Hippocampal formation (tissue), 2 donors: ENCODE data around the gene FOXK1.
A peak's percentile ranks its signal among the peaks of the same experiment; 100 is the strongest.

Source experiments
- DNase-seq, 2 donors: peaks; one replicate each; lab custom pipeline; 2025; lab: John Stamatoyannopoulos, UW

FOXK1 gene

DNA sequence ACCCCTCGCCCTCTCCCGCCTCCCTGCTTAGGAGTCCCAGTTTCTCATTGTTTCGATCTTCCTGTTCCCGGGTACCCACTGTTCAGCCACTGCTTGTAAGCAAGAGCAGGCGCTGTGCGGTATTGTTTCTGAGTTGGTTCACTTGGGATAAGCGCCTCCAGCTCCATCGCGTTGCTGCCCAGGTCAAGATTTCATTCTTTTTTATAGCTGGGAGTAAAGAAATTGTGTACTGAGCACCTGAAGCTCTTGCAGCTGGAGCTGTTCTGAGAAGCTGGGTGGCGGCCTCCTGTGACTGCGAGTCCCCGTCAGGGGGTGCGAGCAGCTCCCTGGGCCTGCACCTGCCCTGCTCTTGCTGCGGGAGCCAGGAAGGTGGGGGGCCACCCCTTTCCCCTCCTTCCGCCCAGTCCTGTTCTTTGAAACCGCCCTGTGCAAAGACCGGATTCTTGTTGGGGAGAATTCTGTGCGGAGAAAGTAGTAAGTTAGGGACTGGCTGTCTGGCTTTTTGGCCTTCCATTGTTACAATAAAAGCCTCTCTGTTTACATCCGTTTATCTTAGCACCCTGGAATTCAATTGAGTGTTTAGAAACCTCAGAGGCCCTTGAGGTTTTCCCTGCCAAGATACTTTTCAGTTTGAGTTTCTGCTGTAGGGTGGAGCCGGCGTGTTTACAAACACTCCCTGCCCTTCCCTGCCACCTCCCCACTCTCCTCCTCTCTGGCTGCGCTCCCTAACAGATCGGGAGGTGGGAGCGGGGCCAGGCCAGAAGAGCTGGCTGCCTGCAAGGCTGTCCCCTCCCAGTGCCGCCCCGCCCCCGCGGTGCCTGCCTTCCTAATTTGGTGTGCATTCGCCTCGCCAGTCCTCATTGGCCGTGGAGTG lies 62.5 kb downstream of the FOXK1 start:
- DNase-seq: peak; percentile 93

DNA sequence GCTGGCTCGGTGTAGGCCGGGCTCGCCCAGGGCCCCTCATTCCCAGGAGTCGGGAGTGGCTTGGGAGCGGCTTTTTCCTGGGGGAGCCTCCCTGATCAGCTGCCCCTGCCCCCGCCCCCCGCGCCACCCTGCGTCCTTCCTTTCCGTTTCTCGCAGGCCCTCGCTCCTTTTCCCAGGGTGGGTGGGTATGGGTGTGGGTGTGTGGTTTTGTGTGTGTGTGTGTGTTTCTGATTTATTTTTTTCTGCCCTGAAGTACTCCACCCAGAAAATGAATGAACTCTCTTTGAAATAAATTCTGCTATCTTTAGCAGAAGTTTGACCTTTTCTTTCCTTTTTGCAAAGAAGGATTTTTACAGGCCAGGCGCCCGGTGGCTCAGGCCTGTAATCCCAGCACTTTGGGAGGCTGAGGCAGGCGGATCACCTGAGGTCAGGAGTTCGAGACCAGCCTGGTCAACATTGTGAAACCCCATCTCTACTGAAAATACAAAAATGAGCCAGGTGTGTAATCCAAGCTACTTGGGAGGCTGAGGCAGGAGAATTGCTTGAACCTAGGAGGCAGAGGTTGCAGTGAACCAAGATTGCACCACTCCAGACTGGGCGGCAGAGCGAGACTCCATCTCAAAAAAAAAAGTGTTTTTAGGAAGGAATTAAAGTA lies 63.3 kb downstream of the FOXK1 start:
- DNase-seq: no peak

DNA sequence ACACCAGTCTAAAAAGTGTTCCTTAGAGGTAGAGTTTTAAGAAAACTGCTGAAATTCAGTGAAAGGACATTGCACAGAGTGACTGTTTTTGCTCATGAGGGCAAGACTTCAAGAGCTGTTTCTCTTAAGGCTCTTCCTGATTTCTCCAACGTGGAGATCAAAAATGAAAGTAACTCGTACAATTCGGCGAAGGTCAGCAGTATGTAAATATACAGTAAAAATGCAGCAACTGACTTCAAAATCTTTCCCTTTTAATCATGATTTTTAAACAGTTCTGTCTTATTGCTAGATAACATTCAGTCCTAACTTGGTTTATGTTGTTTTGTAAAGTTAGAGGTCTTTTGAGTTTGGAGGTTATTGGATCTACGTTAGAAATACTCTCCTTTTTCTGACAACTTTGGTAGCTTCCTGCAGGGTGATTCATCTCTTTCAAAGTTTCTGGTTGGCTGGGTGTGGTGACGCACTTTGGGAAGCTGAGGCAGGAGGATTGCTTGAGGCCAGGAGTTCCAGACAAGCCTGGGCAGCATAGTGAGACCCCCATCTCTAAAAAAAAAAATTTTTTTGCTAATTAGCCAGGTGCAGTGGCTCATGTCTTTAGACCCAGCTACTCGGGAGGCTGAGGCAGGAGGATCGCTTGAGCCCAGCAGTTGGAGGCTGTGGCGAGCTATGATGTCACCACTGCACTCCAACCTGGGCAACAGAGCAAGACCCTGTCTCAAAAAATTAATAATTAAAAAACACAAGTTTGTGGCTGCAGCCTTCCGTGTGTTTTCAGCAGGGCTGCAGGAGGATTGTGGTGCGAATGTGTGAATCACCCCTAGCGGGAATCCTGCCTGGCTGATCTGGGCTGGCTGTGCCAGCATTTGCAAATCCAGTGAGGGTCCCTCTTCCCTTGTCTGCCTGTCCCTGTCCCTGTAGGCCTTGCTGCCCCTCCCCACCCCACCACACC lies 64.2 kb downstream of the FOXK1 start:
- peak in 1 of 2 donors; percentile 29 for DNase-seq

DNA sequence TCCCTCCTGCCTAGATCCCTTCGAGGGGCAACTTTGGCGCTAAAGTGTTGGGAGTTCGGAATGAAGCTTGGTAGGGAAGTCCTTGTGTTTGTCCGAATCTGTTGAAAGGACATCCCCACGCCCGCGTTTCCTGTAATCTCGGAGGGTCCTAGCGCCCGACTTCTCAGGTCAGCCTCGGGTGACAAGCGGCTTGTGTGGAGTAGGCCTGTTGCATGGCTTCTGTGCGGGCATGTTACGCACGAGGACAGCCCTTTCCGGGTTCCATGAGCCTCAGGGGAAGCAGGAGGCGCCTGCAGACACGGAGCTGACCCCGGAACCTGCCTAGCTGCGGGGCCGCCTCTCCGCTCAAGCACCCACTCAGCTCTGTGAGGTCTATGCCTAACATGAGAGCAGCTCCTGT lies 64.9 kb downstream of the FOXK1 start:
- no peak for DNase-seq

DNA sequence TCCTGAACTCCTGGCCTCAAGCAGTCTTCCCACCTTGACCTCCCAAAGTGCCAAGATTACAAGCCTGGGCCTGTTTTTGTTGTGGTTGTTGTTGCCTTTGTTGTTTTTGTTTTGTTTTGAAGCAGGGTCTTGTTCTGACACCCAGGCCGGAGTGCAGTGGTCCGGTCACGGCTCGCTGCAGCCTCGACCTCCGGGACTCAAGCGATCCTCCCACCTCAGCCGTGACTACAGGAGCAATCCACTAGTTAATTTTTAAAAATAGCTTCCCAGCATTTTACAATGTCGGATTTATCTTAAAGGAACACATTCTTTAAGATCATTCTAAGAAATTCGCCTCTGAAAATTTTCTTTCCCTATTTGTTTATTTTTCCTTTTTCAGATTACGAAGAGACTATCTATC lies 65.7 kb downstream of the FOXK1 start:
- no peak for DNase-seq

DNA sequence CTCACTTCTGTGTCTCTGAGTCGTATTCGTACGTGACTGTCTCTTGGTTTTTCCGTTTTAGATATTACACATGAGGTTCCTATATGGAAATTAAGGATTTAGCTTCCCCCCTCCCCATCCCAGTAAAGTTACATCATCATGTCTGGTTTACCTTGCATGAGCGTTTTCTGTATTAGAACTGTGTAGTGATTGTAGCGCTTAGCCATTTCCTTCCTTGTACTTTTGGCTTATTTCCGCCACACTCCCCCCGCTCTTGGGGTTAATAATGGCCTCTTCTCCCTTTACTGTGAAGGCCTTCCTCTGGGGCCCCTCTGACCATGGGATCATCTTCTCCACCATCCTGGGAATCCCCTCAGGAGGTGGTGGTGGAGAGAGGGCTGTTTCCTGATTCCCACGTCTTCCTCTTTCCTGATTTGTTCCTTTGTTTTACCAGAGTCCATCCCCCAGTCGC lies 66.2 kb downstream of the FOXK1 start:
- no peak for DNase-seq

DNA sequence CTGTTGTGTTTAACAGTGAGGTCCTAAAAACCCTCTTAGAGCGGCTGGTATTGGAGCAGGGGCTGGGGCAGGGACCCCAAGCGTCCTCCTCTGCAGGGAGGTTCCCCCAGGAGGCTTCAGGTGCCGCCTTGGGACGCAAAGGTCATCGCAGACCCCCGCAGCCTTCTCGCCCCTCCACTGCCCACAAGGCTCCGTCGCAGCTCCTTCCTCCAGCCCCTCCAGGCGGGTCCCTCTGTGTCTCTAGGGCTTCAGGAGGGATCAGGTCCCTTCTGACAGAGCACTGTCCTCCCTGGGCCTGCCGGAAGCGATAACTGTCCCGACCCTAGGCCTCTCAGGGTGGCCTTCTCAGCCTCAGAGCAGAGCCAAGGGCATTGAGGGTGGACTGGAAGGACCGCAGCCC lies 67.3 kb downstream of the FOXK1 start:
- no peak for DNase-seq

DNA sequence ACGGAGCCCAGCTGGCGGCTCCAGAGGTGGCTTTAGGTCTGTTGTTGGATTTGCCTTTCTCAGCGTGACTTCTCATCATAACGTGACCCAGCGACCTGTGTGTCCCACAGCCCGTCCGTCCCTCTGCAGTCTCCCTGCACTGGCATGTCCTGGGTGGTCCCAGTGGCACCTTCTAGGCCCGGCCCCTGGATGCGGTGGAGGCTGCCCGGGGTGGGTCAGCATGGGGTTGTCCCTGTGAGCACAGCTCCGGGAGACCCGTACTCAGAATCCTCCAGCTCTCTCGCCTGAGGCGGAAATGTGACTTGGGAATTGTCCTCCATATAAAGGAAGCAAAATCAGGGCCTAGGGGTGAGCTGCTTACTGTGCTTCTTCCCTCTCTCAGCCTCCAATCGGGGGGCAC lies 67.7 kb downstream of the FOXK1 start:
- DNase-seq: no peak

DNA sequence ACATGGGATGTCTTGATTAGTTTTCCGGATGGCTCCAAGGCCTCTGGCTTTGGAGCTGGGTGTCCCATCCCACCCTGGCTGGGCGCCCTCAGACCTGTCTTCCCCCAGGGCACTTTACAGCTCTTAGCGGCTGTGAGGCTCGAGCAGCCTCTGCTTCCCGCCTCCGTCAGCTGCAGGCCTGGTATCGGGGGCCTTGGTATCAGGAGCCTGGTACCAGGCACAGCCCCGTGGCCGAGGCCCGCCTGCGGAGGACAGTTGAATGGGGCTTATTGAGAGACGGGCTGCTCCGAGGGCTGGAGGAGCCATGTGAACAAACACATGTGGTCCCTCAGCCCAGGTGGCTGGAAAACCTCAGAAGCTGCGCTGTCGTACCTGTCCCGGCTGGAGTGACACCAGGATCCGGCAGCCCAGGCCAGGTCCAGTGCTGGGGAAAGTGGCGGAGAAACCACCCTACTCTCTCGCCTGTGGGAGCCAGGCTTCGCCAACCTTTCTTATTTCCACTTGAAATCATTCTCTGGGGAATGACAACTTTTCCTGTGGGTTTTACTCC lies 69.4 kb downstream of the FOXK1 start:
- peak; percentile 27 to 76 for DNase-seq

DNA sequence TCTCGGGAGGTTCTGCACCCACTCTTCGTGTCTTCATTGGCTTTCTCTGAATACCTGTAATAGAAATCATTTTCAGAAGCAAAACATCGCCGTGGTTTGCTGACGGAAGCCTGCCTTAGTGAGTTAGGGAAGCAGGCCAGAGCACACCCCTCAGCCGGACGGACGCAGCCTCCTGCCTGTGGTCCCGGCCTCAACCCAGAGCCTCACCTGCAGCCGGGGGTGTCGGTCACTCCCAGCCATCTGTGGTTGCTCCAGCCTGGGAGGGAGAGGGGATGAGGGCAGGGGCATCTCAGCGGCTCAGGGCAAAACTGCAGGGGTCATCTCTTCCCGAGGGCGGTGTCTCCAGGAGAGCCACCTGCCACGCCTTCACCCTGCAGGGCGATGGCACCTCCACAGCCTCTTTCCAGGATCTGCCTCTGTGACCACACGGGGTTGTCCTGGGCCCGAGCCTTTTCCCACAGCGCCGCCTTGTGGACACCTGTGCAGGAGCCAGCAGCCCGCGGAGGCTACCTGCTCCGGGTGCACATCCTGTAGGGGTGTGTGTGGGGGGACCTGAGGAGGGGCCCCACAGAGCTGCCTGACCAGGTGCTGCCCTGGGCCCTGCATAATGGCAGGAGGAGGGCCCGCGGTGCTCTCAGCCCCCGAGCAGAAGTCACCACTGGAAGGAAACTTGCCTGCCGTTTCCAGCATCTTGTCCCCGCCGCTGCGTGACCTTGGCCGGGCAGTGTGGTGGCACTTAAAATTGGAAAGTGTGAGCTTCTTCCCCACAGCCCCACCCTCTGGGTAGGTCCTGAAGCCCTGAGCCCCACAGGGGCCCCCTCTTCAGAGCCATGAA lies 71.7 kb downstream of the FOXK1 start:
- DNase-seq: peak; percentile 25 to 80

DNA sequence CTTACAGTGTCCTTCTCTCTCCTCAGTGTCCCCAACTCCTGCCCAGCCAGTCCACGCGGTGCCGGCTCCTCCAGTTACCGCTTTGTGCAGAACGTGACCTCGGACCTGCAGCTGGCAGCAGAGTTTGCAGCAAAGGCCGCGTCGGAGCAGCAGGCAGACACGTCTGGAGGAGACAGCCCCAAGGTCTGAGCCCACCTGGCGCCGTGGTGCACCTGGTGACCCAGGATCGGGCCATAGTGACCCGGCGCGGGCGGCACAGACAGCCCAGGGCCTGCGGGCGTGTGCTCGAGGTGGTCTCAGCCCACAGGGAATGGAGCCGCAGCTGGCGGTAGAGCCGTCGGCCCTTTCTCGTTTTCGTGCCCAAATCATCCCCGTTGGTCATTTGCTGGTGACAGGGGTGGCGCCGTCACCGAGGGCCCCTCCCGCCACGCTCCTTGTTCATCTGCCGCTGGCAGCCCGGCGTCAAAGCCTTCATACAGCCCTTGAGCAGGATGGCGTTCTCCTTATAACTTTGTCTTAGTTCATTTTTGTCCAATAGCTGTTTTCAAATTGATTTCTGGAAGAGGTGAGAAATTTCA lies 72.4 kb downstream of the FOXK1 start:
- DNase-seq: no peak

DNA sequence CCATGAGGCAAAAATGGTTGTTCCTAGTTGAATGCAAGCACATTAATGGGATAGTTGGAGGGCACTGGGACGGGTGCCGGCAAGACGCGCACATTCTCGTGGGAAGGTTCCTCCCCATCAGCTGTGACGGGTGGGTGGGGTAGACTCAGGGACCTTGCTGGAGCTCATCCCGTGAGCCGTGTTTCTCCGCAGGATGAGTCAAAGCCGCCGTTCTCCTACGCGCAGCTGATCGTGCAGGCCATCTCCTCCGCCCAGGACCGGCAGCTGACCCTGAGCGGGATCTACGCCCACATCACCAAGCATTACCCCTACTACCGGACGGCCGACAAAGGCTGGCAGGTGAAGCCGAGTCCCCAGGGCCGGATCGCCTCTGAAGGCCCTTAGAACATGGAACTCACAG lies 73.0 kb downstream of the FOXK1 start:
- DNase-seq: no peak

DNA sequence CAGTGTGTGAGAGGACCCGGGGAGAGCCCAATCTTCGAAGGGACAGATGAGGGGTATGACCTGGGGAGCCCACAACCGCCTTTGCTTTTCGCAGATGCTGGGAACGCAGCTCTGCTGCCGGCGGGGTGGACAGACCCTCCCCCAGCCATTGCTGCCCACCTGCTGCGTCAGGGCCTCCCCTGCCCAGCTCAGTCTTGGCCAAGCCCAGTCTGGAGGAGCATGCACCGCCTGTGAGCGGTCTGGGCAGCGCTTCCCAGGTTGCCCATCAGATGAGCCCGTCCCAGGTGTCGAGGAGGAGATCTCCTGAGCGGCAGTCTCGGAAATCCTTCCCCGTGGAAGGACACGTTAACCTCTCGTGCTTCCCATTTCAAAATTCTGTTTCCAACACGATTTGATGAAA lies 76.0 kb downstream of the FOXK1 start:
- no peak for DNase-seq

DNA sequence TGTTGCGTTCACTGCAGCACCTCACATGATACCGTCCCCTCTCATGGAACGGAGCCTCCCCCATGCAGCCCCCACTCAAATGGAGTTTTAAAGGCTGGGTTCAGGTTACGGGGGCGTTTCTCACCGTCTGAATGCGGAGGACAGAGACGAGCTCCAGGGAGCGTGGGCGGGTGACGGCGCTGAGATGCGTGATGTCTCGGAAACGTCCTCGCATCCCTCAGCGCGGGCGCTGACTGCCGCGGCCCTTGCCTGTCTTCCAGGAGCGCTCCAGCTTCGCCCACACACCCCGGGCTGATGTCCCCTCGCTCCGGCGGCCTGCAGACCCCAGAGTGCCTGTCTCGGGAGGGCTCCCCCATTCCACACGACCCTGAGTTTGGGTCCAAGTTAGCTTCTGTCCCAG lies 76.7 kb downstream of the FOXK1 start:
- no peak for DNase-seq

DNA sequence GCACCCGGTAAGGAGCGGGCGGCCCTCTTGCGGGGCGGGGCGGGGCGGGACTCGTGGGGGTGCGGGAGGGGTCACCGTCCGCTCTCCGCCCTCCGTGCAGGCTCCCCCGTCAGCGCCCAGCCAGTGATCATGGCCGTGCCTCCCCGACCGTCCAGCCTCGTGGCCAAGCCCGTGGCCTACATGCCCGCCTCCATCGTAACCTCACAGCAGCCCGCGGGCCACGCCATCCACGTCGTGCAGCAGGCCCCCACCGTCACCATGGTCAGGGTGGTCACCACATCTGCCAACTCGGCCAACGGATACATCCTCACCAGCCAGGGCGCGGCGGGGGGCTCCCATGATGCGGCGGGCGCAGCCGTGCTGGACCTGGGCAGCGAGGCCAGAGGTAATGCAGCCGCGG lies 77.1 kb downstream of the FOXK1 start:
- no peak for DNase-seq

DNA sequence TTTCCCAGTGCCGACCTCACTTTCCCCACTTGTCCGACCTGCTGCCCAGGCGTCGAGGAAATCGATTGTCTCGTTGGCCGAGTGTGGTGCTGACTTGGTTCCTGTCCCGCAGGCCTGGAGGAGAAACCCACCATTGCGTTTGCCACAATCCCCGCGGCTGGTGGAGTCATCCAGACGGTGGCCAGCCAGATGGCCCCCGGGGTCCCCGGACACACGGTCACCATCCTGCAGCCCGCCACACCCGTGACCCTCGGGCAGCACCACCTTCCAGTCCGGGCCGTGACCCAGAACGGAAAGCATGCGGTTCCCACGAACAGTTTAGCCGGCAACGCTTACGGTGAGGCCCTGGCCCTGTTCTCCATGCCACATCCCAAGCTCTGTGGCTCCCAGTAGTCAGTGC lies 78.9 kb downstream of the FOXK1 start:
- no peak for DNase-seq

DNA sequence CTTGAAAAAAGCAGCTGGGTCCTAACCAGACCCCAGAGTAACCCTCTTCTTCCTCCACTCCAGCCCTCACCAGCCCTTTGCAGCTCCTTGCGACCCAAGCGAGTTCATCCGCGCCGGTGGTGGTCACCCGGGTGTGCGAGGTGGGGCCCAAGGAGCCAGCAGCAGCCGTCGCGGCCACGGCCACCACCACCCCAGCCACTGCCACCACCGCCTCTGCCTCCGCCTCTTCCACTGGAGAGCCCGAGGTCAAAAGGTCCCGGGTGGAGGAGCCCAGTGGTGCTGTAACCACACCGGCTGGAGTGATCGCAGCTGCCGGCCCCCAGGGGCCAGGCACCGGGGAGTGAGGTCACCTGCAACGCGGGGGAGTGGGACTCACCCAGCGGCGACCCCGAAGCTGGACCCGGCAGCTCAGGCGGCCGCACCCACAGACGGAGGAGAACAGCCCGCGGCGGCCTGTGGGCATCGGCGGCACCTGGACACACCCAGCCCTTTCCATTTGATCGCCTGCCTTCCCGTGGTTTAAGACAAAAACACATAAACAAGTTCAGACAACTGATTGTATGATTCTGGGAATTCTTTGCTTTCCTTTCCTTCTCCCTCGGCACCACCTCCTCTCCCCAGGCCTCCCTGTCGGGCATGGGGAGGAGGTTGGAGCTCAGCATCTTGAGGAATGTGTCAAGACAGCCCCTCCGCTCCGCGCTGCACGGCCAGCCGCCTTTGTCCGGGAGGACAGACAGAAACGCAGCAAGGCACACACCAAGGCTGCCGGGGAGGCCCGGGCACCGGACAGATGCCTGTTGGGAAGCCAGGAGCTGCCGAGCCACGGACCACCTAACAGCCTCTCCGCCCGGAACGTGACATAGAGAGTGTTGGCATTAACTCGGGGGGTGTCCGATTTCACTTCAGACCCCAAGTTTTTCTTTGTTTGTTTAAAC lies 80.3 kb downstream of the FOXK1 start:
- no peak for DNase-seq

DNA sequence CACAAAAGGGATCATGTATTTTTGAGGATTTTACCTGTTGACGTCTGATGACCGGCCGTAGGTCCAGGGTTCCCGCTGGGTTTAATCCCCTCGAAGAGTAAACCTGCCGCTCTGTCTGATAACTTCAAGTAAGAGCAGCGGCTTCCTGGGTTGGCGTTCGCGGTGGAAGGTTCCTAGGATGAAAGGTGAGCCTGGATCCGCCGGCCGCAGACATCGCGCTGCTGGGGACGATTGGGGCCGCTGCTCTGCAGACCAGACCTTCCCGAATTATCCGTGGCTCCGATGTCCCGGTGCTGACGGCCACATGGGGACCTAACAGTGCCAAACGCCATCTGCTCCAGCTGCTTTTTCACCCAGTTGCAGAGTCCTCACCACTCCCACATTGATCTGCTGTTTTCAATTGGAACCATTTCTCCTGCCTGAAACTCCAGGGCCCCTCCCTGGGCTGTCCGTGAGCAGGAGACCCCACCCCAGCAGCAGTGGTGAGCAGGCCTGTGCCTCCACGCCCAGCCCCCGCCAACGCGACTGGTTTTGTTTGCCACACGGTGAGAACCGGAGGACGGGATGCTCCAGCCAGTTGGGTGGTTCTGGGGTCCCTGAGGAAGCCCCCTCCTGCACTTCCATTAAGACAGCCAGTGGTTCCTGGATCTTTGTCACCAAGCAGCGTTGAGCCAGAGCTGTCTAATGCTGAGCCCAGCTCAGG lies 81.1 kb downstream of the FOXK1 start:
- no peak for DNase-seq

DNA sequence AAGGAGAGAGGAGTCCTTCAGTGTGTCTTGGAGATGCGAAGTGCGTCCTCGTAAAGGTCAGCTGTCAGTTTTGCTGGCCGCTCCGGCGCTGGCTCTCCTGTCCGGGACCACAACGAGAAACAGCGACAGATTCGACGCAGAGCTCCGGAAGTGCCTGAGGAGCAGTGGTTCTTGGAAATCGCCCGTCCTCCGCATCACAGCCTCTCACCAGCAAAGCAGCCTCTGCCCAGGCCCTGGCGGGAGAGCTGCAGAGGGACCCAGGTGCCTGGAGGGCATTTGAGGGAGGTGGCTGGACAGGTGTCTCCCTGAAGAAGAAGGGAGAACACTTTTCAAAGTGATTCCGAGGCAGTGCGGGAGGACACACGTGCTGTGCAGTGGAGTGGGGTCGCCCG lies 81.7 kb downstream of the FOXK1 start:
- no peak for DNase-seq
